Neural cell (in vitro differentiated cells): ENCODE measurements around the gene LCT. TPM values are rescaled to one million over a fixed set of nuclear protein-coding genes. Genes with fewer than 3 reads are reported as not detected.

Experiments used
- H2AFZ ChIP-seq: fragments of 200-600, 300-800 bp; sonication (generic), shearing (Covaris generic); 2 replicates; pipeline ENCODE4 v1.6.0; 2014; ENCODE audit warnings: low read depth, mild to moderate bottlenecking, antibody characterized with exemption, low read length, moderate library complexity
- H3F3A ChIP-seq: fragments of 200-600 bp; shearing (Covaris generic); 2 replicates; pipeline ENCODE4 v1.6.1; 2016; ENCODE audit warnings: mild to moderate bottlenecking, moderate library complexity, mixed read lengths, antibody characterized with exemption, low read length; ENCODE audit not compliant: insufficient read depth, poor library complexity, severe bottlenecking
- H3K27ac ChIP-seq: fragments of 200-600, 300-800 bp; sonication (generic), shearing (Covaris generic); 2 replicates; pipeline ENCODE4 v1.5.1; 2014; ENCODE audit warnings: mild to moderate bottlenecking, low read length, moderate library complexity
- H3K27me3 ChIP-seq: fragments of 300-800, 200-600 bp; sonication (generic), shearing (Covaris generic); 2 replicates; pipeline ENCODE4 v1.6.0; 2014; ENCODE audit warnings: mild to moderate bottlenecking, low read depth, low read length, moderate library complexity; ENCODE audit not compliant: insufficient read depth
- H3K36me3 ChIP-seq: fragments of 300-800, 200-600 bp; sonication (generic), shearing (Covaris generic); 2 replicates; pipeline ENCODE4 v1.5.1; 2014; ENCODE audit warnings: mild to moderate bottlenecking, antibody characterized with exemption, low read length, moderate library complexity; ENCODE audit not compliant: insufficient read depth
- H3K4me2 ChIP-seq: fragments of 300-800, 200-600 bp; sonication (generic), shearing (Covaris generic); 2 replicates; pipeline ENCODE4 v1.6.0; 2014; ENCODE audit warnings: mild to moderate bottlenecking, low read length
- H3K4me3 ChIP-seq: fragments of 300-800, 200-600 bp; sonication (generic), shearing (Covaris generic); 2 replicates; pipeline ENCODE4 v1.5.1; 2014; ENCODE audit warnings: mild to moderate bottlenecking, low read length, moderate library complexity
- H3K79me2 ChIP-seq: fragments of 200-600 bp; shearing (Covaris generic); replicated peaks from 2 replicates; pipeline ENCODE4 v1.6.0; 2014; ENCODE audit warnings: mild to moderate bottlenecking, low read length, moderate library complexity; ENCODE audit not compliant: insufficient read depth
- H3K9ac ChIP-seq: fragments of 300-800, 200-600 bp; sonication (generic), shearing (Covaris generic); 2 replicates; pipeline ENCODE4 v1.6.1; 2016; ENCODE audit warnings: mild to moderate bottlenecking, low read length, mixed read lengths
- H3K9me2 ChIP-seq: fragments of 200-600 bp; shearing (Covaris generic); 2 replicates; pipeline ENCODE4 v1.6.1; 2016; ENCODE audit warnings: mild to moderate bottlenecking, low read length, mixed read lengths; ENCODE audit not compliant: insufficient read depth
- H3K9me3 ChIP-seq: fragments of 200-600, 300-800 bp; sonication (generic), shearing (Covaris generic); 2 replicates; pipeline ENCODE4 v1.6.1; 2016; ENCODE audit warnings: mild to moderate bottlenecking, mixed run types, low read length, moderate library complexity, mixed read lengths
- H4K20me1 ChIP-seq: fragments of 200-600 bp; shearing (Covaris generic); 2 replicates; pipeline ENCODE4 v1.6.1; 2016; ENCODE audit warnings: mild to moderate bottlenecking, mixed run types; ENCODE audit not compliant: insufficient read depth
- CTCF ChIP-seq: fragments of 450-650 bp; IDR thresholded peaks from 2 replicates; pipeline ENCODE4 v1.5.1; 2014; ENCODE audit warnings: antibody characterized with exemption, mild to moderate bottlenecking, moderate library complexity; ENCODE audit not compliant: poor library complexity, severe bottlenecking
- EP300 ChIP-seq: fragments of 450-650 bp; conservative IDR thresholded peaks from 2 replicates; pipeline ENCODE4 v1.6.1; 2014; ENCODE audit warnings: antibody characterized with exemption, mild to moderate bottlenecking, moderate library complexity; ENCODE audit not compliant: poor library complexity, severe bottlenecking
- EZH2 ChIP-seq: fragments of 200-600, 300-800 bp; shearing (Covaris generic), sonication (generic); IDR thresholded peaks from 2 replicates; pipeline ENCODE4 v1.6.1; 2014; ENCODE audit warnings: antibody characterized with exemption, low read length, borderline replicate concordance, mild to moderate bottlenecking; ENCODE audit not compliant: insufficient read depth, poor library complexity, severe bottlenecking
- MXI1 ChIP-seq: fragments of 450-650 bp; conservative IDR thresholded peaks from 2 replicates; pipeline ENCODE4 v1.6.1; 2014; ENCODE audit warnings: antibody characterized with exemption, mild to moderate bottlenecking; ENCODE audit not compliant: poor library complexity, severe bottlenecking
- POLR2AphosphoS5 ChIP-seq: IDR thresholded peaks from 2 replicates; pipeline ENCODE4 v1.6.1; 2012
- RAD21 ChIP-seq: fragments of 450-650 bp; conservative IDR thresholded peaks from 2 replicates; pipeline ENCODE4 v1.6.1; 2014; ENCODE audit warnings: antibody characterized with exemption, mild to moderate bottlenecking, moderate library complexity
- REST ChIP-seq: IDR thresholded peaks from 2 replicates; pipeline ENCODE4 v1.6.1; 2012; ENCODE audit warnings: borderline replicate concordance
- SMC3 ChIP-seq: fragments of 450-650 bp; conservative IDR thresholded peaks from 2 replicates; pipeline ENCODE4 v1.6.1; 2014; ENCODE audit warnings: antibody characterized with exemption, mild to moderate bottlenecking, moderate library complexity; ENCODE audit not compliant: poor library complexity
- TAF1 ChIP-seq: IDR thresholded peaks from 2 replicates; pipeline ENCODE4 v1.6.1; 2012; ENCODE audit warnings: low read depth
- polyA plus RNA-seq: library from polyadenylated mRNA; depleted of rRNA; stranded (reverse); fragments of >200 nt; gene quantifications from 2 replicates; pipeline ENCODE4 v1.2.3, GENCODE V29; 2014

The LCT gene
- polyA plus RNA-seq, 1 donor from 2014 or later = not detected

DNA sequence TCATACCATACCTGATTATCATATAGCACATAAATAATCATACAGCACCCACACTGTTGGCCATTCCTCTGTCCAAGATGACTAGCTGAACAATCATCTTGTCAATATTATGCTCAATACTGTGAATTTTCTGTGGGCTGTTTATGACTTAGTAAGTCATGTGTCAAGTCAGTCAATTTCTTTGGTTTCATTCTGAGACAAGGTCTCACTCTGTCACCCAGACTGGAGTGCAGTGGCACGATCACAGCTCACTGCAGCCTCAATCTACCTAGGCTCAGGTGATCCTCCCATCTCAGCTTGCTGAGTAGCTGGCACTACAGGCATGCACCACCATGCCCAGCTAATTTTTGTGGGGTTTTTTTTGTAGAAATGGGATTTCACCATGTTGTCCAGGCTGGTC lies 33.6 kb upstream of the LCT start:
- Histone ChIP-seq H3K79me2 (peaks cover 4% of the 10 kb centered on the region), H3K9me2 (no peaks in the 10 kb centered on the region), H3K27me3 (no peaks in the 10 kb centered on the region), H3K36me3 (no peaks in the 10 kb centered on the region), H4K20me1 (no peaks in the 10 kb centered on the region), H3F3A (no peaks in the 10 kb centered on the region), H3K4me3 (no peak overlapping the region), H3K4me2 (no peak overlapping the region), H3K27ac (no peak overlapping the region), H3K9ac (no peak overlapping the region), H3K9me3 (no peaks in the 10 kb centered on the region), H2AFZ (no peak overlapping the region)
- TF ChIP-seq MXI1 = no peak

GRCh38 chr2:135863233-135863632 lies 26.2 kb upstream of the LCT start:
- Histone ChIP-seq H3K4me3 (no peak overlapping the region), H3K4me2 (no peak overlapping the region), H3K9me3 (no peaks in the 10 kb centered on the region), H3K36me3 (no peaks in the 10 kb centered on the region), H4K20me1 (no peaks in the 10 kb centered on the region), H3K79me2 (no peaks in the 10 kb centered on the region), H2AFZ (no peak overlapping the region), H3F3A (no peaks in the 10 kb centered on the region), H3K9me2 (no peaks in the 10 kb centered on the region), H3K9ac (no peak overlapping the region), H3K27ac (no peak overlapping the region), H3K27me3 (no peaks in the 10 kb centered on the region)
- no peak for TF ChIP-seq MXI1
- TF ChIP-seq POLR2AphosphoS5 = no peak
- TF ChIP-seq CTCF = no peak
- TF ChIP-seq EZH2 = no peak
- TF ChIP-seq REST = no peak
- TF ChIP-seq EP300 = no peak
- no peak for TF ChIP-seq TAF1
- no peak for TF ChIP-seq RAD21
- no peak for TF ChIP-seq SMC3

GRCh38 chr2:135862718-135863117 lies 25.7 kb upstream of the LCT start:
- H3K36me3 ChIP-seq = no peaks in the 10 kb centered on the region
- no peak for TF ChIP-seq POLR2AphosphoS5
- no peak for TF ChIP-seq REST
- TF ChIP-seq TAF1 = no peak
- TF ChIP-seq EP300 = no peak
- no peak for TF ChIP-seq EZH2
- TF ChIP-seq CTCF = no peak
- no peak for TF ChIP-seq SMC3
- TF ChIP-seq MXI1 = no peak
- no peak for TF ChIP-seq RAD21
- no peak overlapping the region for H3K9ac ChIP-seq
- no peaks in the 10 kb centered on the region for H3K9me2 ChIP-seq
- no peaks in the 10 kb centered on the region for H3K9me3 ChIP-seq
- no peak overlapping the region for H3K27ac ChIP-seq
- H3F3A ChIP-seq = no peaks in the 10 kb centered on the region
- no peak overlapping the region for H3K4me3 ChIP-seq
- no peak overlapping the region for H3K4me2 ChIP-seq
- no peaks in the 10 kb centered on the region for H4K20me1 ChIP-seq
- no peaks in the 10 kb centered on the region for H3K27me3 ChIP-seq
- no peak overlapping the region for H2AFZ ChIP-seq
- no peaks in the 10 kb centered on the region for H3K79me2 ChIP-seq
